NCI-H345 treated with DMSO at 0.1 percent for 48 hours (cell line): ENCODE results near the gene CHRND.

Source experiments
- DNase-seq: peaks from one replicate; lab custom pipeline; 2025; ENCODE audit not compliant: unreplicated experiment; lab: John Stamatoyannopoulos, UW

Gene CHRND

GRCh38 chr2:232487385-232488096, 38.4 kb upstream of the CHRND start, which contains the start of gene ECEL1:
Gene ECEL1 (minus strand): TSS chr2:232487834. CDS start chr2:232486653, 1,181 bp downstream.
- no peak for DNase-seq

GRCh38 chr2:232488097-232488711, 37.8 kb upstream of the CHRND start:
- no peak for DNase-seq

- DNase-seq = no peak
These were observed 37.1 kb upstream of the CHRND start for GRCh38 chr2:232488721-232489300.

GRCh38 chr2:232489516-232490220, 36.3 kb upstream of the CHRND start:
- DNase-seq = no peak

- no peak for DNase-seq
These were observed 35.5 kb upstream of the CHRND start for GRCh38 chr2:232490221-232491138.

GRCh38 chr2:232491139-232491780, 34.7 kb upstream of the CHRND start:
- no peak for DNase-seq

GRCh38 chr2:232492236-232492848, 33.6 kb upstream of the CHRND start:
- no peak for DNase-seq

- DNase-seq = no peak
These were observed 32.8 kb upstream of the CHRND start for GRCh38 chr2:232492963-232493700.

GRCh38 chr2:232493701-232494474, 32.1 kb upstream of the CHRND start:
- DNase-seq = no peak

GRCh38 chr2:232494542-232494941, 31.4 kb upstream of the CHRND start:
- no peak for DNase-seq

GRCh38 chr2:232495292-232495691, 30.7 kb upstream of the CHRND start:
- no peak for DNase-seq

- no peak for DNase-seq
These were observed 29.3 kb upstream of the CHRND start for GRCh38 chr2:232496501-232497270.

GRCh38 chr2:232497348-232497747, 28.6 kb upstream of the CHRND start:
- no peak for DNase-seq

- no peak for DNase-seq
These were observed 27.5 kb upstream of the CHRND start for GRCh38 chr2:232498452-232498851.

GRCh38 chr2:232501331-232501771, 24.6 kb upstream of the CHRND start:
- DNase-seq = no peak

GRCh38 chr2:232501794-232502390, 24.1 kb upstream of the CHRND start:
- no peak for DNase-seq

GRCh38 chr2:232502511-232502910, 23.4 kb upstream of the CHRND start:
- no peak for DNase-seq
